HG02678 (cell line): ENCODE measurements around the gene R3HDM4.
"Not testable (repeated sequence)": the region's sequence is repeated elsewhere in the genome, so short reads cannot be mapped to it uniquely, and the experiment has no call there.

Experiments
- ATAC-seq: cut with Tn5 transposase; IDR thresholded peaks from one replicate; pipeline ENCODE4 v1.9.1; 2021; ENCODE audit warnings: mild to moderate bottlenecking, moderate library complexity; ENCODE audit not compliant: unreplicated experiment

Gene R3HDM4

GRCh38 chr19:861756-862580 lies 51.1 kb downstream of the R3HDM4 start:
- ATAC-seq, result no peak

- no peak for ATAC-seq
Measured at GRCh38 chr19:861141-861755, 51.8 kb downstream of the R3HDM4 start.

GRCh38 chr19:858868-859843 lies 53.9 kb downstream of the R3HDM4 start, which contains the start of gene CFD:
Gene CFD, plus strand, starts transcription at chr19:859664. Its CDS starts 26 bp downstream, at chr19:859690.
- ATAC-seq, result no peak

GRCh38 chr19:858284-858683 lies 54.7 kb downstream of the R3HDM4 start:
- no peak for ATAC-seq

GRCh38 chr19:855566-856120 lies 57.4 kb downstream of the R3HDM4 start:
- ATAC-seq, result no peak

GRCh38 chr19:855142-855541 lies 57.9 kb downstream of the R3HDM4 start:
- no peak for ATAC-seq

- no peak for ATAC-seq
Measured at GRCh38 chr19:854549-854948, 58.5 kb downstream of the R3HDM4 start.

GRCh38 chr19:853614-854220 lies 59.3 kb downstream of the R3HDM4 start:
- not testable (repeated sequence) for ATAC-seq

- ATAC-seq, result no peak
Measured at GRCh38 chr19:853014-853585, 59.9 kb downstream of the R3HDM4 start.

GRCh38 chr19:852136-853013 lies 60.6 kb downstream of the R3HDM4 start, which contains the start of gene ELANE:
Gene ELANE, plus strand, starts transcription at chr19:852303. Its CDS starts 26 bp downstream, at chr19:852329.
- ATAC-seq, result no peak

GRCh38 chr19:850979-851335 lies 62.1 kb downstream of the R3HDM4 start:
- no peak for ATAC-seq

GRCh38 chr19:850221-850978 lies 62.6 kb downstream of the R3HDM4 start:
- no peak for ATAC-seq

GRCh38 chr19:849195-849594 lies 63.8 kb downstream of the R3HDM4 start:
- ATAC-seq, result not testable (repeated sequence)

GRCh38 chr19:848386-848921 lies 64.6 kb downstream of the R3HDM4 start:
- ATAC-seq, result no peak
